Neural progenitor cell (in vitro differentiated cells): Measurements from ENCODE around the gene GTF3C6. TPM values are rescaled to one million over a fixed set of nuclear protein-coding genes. Genes with fewer than 3 reads are reported as not detected.

Experiments used
- DNase-seq: peaks from one replicate; pipeline ENCODE4 v3.0.0-alpha.2; 2016; ENCODE audit warnings: low spot score
- H2AFZ ChIP-seq: fragments of 200-600 bp; sonication (generic); replicated peaks from 2 replicates; pipeline ENCODE4 v1.6.1; 2016; ENCODE audit warnings: antibody characterized with exemption
- H3F3A ChIP-seq: fragments of 200-600 bp; sonication (generic); 2 replicates; pipeline ENCODE4 v1.6.1; 2016; ENCODE audit warnings: antibody characterized with exemption, low read depth
- H3K27ac ChIP-seq: fragments of 200-600 bp; sonication (generic); 2 replicates; pipeline ENCODE4 v1.5.1; 2016; ENCODE audit warnings: mild to moderate bottlenecking
- H3K27me3 ChIP-seq: fragments of 200-600 bp; sonication (generic); 2 replicates; pipeline ENCODE4 v1.6.1; 2016; ENCODE audit warnings: mild to moderate bottlenecking, moderate library complexity
- H3K36me3 ChIP-seq: fragments of 200-600 bp; sonication (generic); 2 replicates; pipeline ENCODE4 v1.5.1; 2016
- H3K4me1 ChIP-seq: fragments of 200-600 bp; sonication (generic); 2 replicates; pipeline ENCODE4 v1.6.1; 2016; ENCODE audit warnings: mixed run types
- H3K4me2 ChIP-seq: fragments of 200-600 bp; sonication (generic); 2 replicates; pipeline ENCODE4 v1.6.1; 2016
- H3K4me3 ChIP-seq: fragments of 200-600 bp; sonication (generic); 2 replicates; pipeline ENCODE4 v1.5.1; 2016
- H3K79me2 ChIP-seq: fragments of 200-600 bp; sonication (generic); 2 replicates; pipeline ENCODE4 v1.6.1; 2016; ENCODE audit warnings: low read depth
- H3K9ac ChIP-seq: fragments of 200-600 bp; sonication (generic); 2 replicates; pipeline ENCODE4 v1.6.1; 2016
- H3K9me3 ChIP-seq: fragments of 200-600 bp; sonication (generic); 2 replicates; pipeline ENCODE4 v1.5.1; 2016; ENCODE audit warnings: low read depth
- H4K20me1 ChIP-seq: fragments of 200-600 bp; sonication (generic); 2 replicates; pipeline ENCODE4 v1.6.1; 2016; ENCODE audit warnings: low read depth
- H3K27ac Mint-ChIP-seq: 3 replicates; pipeline ENCODE4 v1.8.0; 2021; ENCODE audit warnings: mixed read lengths
- H3K27me3 Mint-ChIP-seq: 2 replicates; pipeline ENCODE4 v1.8.0; 2022; ENCODE audit warnings: low read depth, mild to moderate bottlenecking, inconsistent platforms, moderate library complexity, mixed read lengths; ENCODE audit not compliant: insufficient read depth
- H3K36me3 Mint-ChIP-seq: 3 replicates; pipeline ENCODE4 v1.8.0; 2021; ENCODE audit warnings: mixed read lengths
- H3K4me1 Mint-ChIP-seq: 3 replicates; pipeline ENCODE4 v1.8.0; 2021; ENCODE audit warnings: mixed read lengths
- H3K4me3 Mint-ChIP-seq: 3 replicates; pipeline ENCODE4 v1.8.0; 2021; ENCODE audit warnings: mild to moderate bottlenecking, moderate library complexity, mixed read lengths
- H3K9me3 Mint-ChIP-seq: 3 replicates; pipeline ENCODE4 v1.8.0; 2020; ENCODE audit warnings: mixed read lengths
- EZH2 ChIP-seq: fragments of 200-600 bp; sonication (generic); IDR thresholded peaks from 2 replicates; pipeline ENCODE4 v1.6.1; 2017; ENCODE audit warnings: antibody characterized with exemption, mild to moderate bottlenecking, moderate library complexity
- EZH2phosphoT487 ChIP-seq: fragments of 200-600 bp; sonication (generic); IDR thresholded peaks from 2 replicates; pipeline ENCODE4 v1.6.1; 2017; ENCODE audit warnings: antibody characterized with exemption
- total RNA-seq: library from RNA; depleted of rRNA; stranded (reverse); fragments of >200 nt; gene quantifications from 2 replicates; pipeline ENCODE4 v1.2.3, GENCODE V29; 2015; ENCODE audit warnings: low replicate concordance
- TF ChIP-seq, protein P1 (sequence below): fragments of 200-600 bp; sonication (generic); IDR thresholded peaks from 2 replicates; pipeline ENCODE4 v1.5.1; 2017; ENCODE audit warnings: antibody characterized with exemption, mild to moderate bottlenecking

Gene GTF3C6, protein sequence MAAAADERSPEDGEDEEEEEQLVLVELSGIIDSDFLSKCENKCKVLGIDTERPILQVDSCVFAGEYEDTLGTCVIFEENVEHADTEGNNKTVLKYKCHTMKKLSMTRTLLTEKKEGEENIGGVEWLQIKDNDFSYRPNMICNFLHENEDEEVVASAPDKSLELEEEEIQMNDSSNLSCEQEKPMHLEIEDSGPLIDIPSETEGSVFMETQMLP
- total RNA-seq, result 47.0 and 105 TPM in 2 replicates

DNA sequence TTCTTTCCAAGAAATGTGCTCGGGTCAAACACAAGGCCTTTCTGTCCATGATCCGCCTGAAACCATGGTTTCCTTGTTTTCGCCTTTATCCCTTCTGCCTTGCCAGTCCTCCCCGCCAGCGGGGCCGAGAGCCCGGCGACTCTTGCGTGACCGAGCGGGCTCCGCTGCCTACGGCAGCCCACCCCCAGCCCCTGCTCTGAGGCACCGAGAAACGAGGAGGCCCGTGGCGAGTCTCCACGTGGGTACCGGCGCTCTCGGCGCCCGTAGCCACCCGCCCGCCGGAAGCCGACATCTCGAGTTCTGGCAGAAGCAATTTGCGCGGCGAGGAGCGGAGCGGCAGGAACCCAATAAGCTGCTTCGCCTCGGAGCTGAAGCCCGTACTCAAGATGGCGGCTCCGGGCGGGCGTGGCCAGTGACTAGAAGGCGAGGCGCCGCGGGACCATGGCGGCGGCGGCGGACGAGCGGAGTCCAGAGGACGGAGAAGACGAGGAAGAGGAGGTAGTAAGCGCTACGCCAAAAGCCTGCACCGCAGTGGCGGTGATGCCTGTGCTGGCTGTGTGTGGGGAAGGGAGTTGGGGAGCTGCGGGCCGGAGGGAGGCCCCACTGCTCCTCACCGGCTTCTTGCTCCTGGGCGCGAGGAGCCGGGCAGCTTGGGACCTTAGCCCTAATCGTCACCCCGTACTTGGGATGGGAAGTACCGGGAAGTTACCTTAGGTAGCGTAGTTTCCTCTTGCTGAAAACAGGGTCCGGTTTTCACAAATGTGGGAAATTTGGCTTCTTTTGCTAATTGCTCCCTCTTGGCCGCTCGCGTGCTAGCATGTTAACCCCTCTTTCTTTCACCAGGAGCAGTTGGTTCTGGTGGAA is at the start of gene GTF3C6:
Gene GTF3C6, plus strand, starts transcription at position 378 of the 864 bp plus-strand sequence. Its CDS starts 64 bp downstream, at position 442.
- H3K4me3 Mint-ChIP-seq, result peak within 1 kb of the TSS; percentile 97

GRCh38 chr6:110930781-110931180 is 27.7 kb upstream of the GTF3C6 start:
- Histone ChIP-seq H3K79me2 (no peaks in the 10 kb centered on the region), H2AFZ (no peak overlapping the region), H3K27me3 (no peaks in the 10 kb centered on the region), H3K27ac (no peak overlapping the region), H4K20me1 (no peaks in the 10 kb centered on the region), H3K4me1 (no peaks in the 10 kb centered on the region), H3K36me3 (no peaks in the 10 kb centered on the region), H3K9me3 (no peaks in the 10 kb centered on the region), H3F3A (no peaks in the 10 kb centered on the region), H3K4me2 (no peak overlapping the region), H3K4me3 (no peak overlapping the region), H3K9ac (no peak overlapping the region)
- DNase-seq, result no peak
- Mint-ChIP-seq H3K9me3 (no peaks in the 10 kb centered on the region), H3K27ac (no peak overlapping the region), H3K4me1 (no peaks in the 10 kb centered on the region), H3K27me3 (peaks cover 2% of the 10 kb centered on the region), H3K36me3 (no peaks in the 10 kb centered on the region), H3K4me3 (no peak overlapping the region)
- TF ChIP-seq EZH2phosphoT487, result no peak
- TF ChIP-seq, protein P1, sequence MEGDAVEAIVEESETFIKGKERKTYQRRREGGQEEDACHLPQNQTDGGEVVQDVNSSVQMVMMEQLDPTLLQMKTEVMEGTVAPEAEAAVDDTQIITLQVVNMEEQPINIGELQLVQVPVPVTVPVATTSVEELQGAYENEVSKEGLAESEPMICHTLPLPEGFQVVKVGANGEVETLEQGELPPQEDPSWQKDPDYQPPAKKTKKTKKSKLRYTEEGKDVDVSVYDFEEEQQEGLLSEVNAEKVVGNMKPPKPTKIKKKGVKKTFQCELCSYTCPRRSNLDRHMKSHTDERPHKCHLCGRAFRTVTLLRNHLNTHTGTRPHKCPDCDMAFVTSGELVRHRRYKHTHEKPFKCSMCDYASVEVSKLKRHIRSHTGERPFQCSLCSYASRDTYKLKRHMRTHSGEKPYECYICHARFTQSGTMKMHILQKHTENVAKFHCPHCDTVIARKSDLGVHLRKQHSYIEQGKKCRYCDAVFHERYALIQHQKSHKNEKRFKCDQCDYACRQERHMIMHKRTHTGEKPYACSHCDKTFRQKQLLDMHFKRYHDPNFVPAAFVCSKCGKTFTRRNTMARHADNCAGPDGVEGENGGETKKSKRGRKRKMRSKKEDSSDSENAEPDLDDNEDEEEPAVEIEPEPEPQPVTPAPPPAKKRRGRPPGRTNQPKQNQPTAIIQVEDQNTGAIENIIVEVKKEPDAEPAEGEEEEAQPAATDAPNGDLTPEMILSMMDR, result no peak

More for the DNA sequence above, at the start of gene GTF3C6:
- Histone ChIP-seq H3K36me3 (no peaks in the 10 kb centered on the region), H2AFZ (peak within 1 kb of the TSS; percentile 74), H3F3A (no peaks in the 10 kb centered on the region), H4K20me1 (no peaks in the 10 kb centered on the region), H3K27ac (peak within 1 kb of the TSS; percentile 92), H3K9ac (peak within 1 kb of the TSS; percentile 53), H3K9me3 (no peaks in the 10 kb centered on the region), H3K79me2 (peaks cover 17% of the 10 kb centered on the region), H3K27me3 (no peaks in the 10 kb centered on the region), H3K4me1 (peaks cover 6% of the 10 kb centered on the region), H3K4me3 (peak within 1 kb of the TSS; percentile 75), H3K4me2 (peak within 1 kb of the TSS; percentile 85)
- H3K27ac Mint-ChIP-seq, result peak within 1 kb of the TSS; percentile 99
- H3K36me3 Mint-ChIP-seq, result peaks cover 23% of the 10 kb centered on the region
- peaks cover 12% of the 10 kb centered on the region for H3K4me1 Mint-ChIP-seq
- no peaks in the 10 kb centered on the region for H3K9me3 Mint-ChIP-seq
- peak; percentile 96 for DNase-seq
- no peak for TF ChIP-seq EZH2phosphoT487
- TF ChIP-seq EZH2, result no peak
- TF ChIP-seq, protein P1, result no peak
- peaks cover 6% of the 10 kb centered on the region for H3K27me3 Mint-ChIP-seq

- Mint-ChIP-seq H3K27ac (no peak overlapping the region), H3K36me3 (no peaks in the 10 kb centered on the region), H3K4me3 (no peak overlapping the region), H3K4me1 (no peaks in the 10 kb centered on the region), H3K9me3 (no peaks in the 10 kb centered on the region), H3K27me3 (peaks cover 2% of the 10 kb centered on the region)
- no peak for DNase-seq
- no peak overlapping the region for H3K4me3 ChIP-seq
- no peaks in the 10 kb centered on the region for H3K79me2 ChIP-seq
- H3K27me3 ChIP-seq, result no peaks in the 10 kb centered on the region
- no peaks in the 10 kb centered on the region for H3F3A ChIP-seq
- H2AFZ ChIP-seq, result no peak overlapping the region
- TF ChIP-seq EZH2phosphoT487 (no peak), EZH2 (no peak)
- TF ChIP-seq, protein P1, result no peak
- no peaks in the 10 kb centered on the region for H3K4me1 ChIP-seq
- H3K36me3 ChIP-seq, result no peaks in the 10 kb centered on the region
- no peak overlapping the region for H3K27ac ChIP-seq
- H3K9me3 ChIP-seq, result no peaks in the 10 kb centered on the region
- no peak overlapping the region for H3K9ac ChIP-seq
- no peaks in the 10 kb centered on the region for H4K20me1 ChIP-seq
- no peak overlapping the region for H3K4me2 ChIP-seq
These were observed 24.6 kb upstream of the GTF3C6 start for GRCh38 chr6:110933912-110934311.
